ENCODE results near the gene PITPNC1.

GRCh38 chr17:67678414-67678813, 301.3 kb downstream of the PITPNC1 start:
- no peak for TF ChIP-seq CTCF (conservative IDR thresholded peaks at IDR 0.05; ENCODE audit: low read depth, low read length)
- TF ChIP-seq EZH2 (IDR thresholded peaks at IDR 0.05; ENCODE audit: low read length, unreplicated experiment): no peak
- TF ChIP-seq EZH2phosphoT487 (IDR thresholded peaks at IDR 0.05; ENCODE audit: borderline replicate concordance, low read length): no peak

Data from PC-3 (cell line).